Panc1 (cell line): Measurements from ENCODE around the gene NHLRC2.

ENCODE experiments used
- CTCF ChIP-seq: fragments of 450-650 bp; IDR thresholded peaks from 2 replicates; pipeline ENCODE4 v1.5.1; 2017; ENCODE audit warnings: mild to moderate bottlenecking
- POLR2AphosphoS5 ChIP-seq: IDR thresholded peaks from 2 replicates; pipeline ENCODE4 v1.6.1; 2012; ENCODE audit warnings: mild to moderate bottlenecking, low read depth, low read length, moderate library complexity
- REST ChIP-seq, 2 experiments: IDR thresholded peaks; 2 replicates each; pipeline ENCODE4 v1.6.1; 2011 to 2012; ENCODE audit warnings: low read depth in 2 of 2, control low read depth in 1 of 2, low read length in 1 of 2, mild to moderate bottlenecking in 1 of 2, moderate library complexity in 1 of 2; ENCODE audit not compliant: insufficient read depth in 1 of 2

- no peak for TF ChIP-seq CTCF
- TF ChIP-seq REST (IDR thresholded peaks at IDR 0.05; ENCODE audit: insufficient read depth in 1 of 2, low read depth in 2 of 2, low read length in 1 of 2), result no peak
- no peak for TF ChIP-seq POLR2AphosphoS5
Measured at GRCh38 chr10:113947184-113948041, 93.0 kb downstream of the NHLRC2 start.
